GM12801 (cell line): Measurements from ENCODE around the gene MTLN.

Experiments used
- TF ChIP-seq, protein P1 (sequence below): IDR thresholded peaks from one replicate; pipeline ENCODE4 v1.5.1; 2011; ENCODE audit warnings: control low read depth; ENCODE audit not compliant: insufficient read length; ENCODE audit errors: extremely low read depth

MTLN gene, protein sequence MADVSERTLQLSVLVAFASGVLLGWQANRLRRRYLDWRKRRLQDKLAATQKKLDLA

DNA sequence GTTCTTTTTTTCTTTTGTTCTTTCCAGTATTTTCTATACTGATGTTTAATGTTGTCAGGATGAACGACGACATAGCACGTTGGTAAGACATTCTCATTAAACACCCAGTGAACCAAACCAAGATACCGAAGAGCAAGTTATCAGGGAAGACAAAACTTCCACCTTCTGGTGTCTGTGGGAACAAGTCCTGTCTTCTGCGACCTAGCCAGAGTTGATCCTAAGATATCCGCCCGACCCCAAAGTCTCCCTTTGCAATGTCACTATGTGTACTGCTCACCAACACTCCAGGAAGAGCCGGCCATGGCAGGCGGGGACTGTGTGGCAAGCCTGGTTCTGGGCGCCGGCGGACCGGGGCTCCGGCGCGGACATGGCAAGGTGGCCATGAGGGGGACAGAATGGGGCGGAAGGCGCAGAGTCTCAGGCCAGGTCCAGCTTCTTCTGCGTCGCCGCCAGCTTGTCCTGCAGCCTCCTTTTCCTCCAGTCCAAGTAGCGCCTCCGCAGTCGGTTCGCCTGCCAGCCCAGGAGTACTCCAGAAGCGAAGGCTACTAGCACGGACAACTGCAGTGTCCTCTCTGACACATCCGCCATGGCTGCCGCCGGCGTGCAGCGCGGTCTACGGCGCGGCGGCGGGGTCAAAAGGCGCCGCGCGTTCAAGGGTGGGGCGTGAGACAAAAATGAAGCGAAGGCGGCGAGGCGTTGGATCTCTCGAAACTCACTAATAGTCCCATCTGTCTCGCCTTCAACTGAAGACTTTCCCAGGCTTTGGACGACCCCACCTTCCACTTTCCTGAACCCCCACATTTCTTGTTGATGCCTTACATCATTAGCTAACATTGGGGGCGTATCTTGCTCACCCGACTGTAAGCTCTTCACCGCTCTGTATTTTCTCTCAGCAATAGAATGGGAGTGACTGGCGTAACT lies at the start of gene MTLN:
Gene MTLN, minus strand, starts transcription at position 610 of the 921 bp plus-strand sequence. Its CDS starts 22 bp downstream, at position 588.
- TF ChIP-seq, protein P1, sequence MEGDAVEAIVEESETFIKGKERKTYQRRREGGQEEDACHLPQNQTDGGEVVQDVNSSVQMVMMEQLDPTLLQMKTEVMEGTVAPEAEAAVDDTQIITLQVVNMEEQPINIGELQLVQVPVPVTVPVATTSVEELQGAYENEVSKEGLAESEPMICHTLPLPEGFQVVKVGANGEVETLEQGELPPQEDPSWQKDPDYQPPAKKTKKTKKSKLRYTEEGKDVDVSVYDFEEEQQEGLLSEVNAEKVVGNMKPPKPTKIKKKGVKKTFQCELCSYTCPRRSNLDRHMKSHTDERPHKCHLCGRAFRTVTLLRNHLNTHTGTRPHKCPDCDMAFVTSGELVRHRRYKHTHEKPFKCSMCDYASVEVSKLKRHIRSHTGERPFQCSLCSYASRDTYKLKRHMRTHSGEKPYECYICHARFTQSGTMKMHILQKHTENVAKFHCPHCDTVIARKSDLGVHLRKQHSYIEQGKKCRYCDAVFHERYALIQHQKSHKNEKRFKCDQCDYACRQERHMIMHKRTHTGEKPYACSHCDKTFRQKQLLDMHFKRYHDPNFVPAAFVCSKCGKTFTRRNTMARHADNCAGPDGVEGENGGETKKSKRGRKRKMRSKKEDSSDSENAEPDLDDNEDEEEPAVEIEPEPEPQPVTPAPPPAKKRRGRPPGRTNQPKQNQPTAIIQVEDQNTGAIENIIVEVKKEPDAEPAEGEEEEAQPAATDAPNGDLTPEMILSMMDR: no peak

DNA sequence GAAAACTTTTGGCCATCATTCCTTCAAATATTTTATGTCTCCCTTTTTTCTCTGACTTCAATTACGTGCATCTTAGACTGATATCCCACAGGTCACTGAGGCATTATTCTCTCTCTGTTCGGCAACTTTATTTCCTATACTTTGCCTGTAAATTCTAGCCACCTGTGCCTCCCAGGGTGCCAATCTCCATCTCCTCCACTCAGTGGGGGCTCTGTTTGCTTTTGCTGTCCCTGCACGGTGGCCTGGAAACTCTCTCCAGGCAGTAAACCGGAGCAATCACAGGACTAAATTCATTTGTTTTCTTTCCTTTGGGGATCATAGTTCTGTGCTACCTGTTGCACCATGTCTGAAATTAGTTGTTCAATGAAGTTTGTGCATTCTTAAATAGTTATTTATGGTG lies 9.6 kb upstream of the MTLN start:
- TF ChIP-seq, protein P1: no peak

DNA sequence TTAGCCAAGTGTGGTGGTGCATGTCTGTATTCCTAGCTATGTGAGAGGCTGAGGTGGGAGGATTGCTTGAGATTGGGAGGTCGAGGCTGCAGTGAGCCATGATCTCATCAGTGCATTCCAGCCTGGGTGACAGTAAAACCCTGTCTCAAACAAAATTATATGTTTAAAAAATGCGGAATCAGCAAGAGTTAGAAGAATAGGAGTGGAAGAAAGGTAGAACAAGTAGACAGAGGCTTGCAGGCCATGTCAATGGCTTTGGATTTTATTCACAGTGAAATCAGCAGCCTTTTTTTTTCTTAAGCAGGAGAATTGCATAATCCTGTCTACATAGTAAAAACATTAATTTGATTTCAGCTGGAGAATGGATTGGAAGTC lies 7.8 kb upstream of the MTLN start:
- TF ChIP-seq, protein P1: no peak

DNA sequence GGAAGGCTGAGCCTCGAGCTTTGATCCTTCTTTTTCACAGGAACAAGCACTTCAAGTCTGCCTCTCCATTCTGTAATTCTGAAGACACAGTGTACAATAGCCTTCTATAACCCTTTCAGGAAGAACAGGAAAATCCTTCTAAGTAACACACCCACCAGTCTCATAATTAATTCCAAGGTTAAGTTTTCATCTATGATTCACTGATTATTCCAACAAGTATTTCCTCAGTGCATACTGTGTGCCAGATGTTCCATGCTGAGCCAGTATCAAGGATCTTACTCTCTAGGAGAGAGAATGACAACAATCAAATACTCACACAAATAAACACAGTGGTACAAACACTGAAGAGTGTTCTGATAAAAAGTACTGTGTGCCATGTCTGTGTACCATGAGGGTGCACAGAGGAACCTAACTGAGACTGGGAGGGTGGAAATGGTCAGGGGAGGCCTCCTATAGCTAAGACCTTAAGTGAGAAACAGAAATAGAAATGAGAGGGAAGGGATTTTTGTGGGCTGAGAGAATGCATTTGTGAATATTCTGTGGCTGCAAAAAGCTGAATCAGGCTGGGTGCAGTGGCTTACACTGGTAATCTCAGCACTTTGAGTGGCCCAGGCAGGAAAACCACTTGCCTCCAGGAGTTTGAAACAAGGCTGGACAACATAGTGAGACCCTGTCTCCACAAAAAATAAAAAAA lies 7.3 kb upstream of the MTLN start:
- TF ChIP-seq, protein P1: no peak

DNA sequence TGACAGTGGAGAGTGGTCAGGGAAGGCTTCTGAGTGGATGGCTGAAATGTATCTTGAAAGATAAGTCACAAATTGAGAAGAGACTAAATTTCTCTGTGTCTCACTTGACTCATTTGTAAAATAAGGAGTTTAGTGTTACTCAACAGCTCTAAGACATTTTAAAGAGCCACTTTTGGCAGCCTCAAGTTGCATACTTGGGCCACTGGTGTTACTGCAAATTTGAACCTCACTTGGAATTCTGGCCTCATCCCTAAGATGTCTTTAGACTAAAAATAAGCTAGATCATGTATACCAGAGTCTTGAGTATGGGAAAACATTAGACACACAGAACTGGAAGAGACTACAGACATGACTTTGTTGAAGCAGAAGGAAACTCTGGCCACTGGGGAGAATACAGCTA lies 4.5 kb upstream of the MTLN start:
- TF ChIP-seq, protein P1: no peak

DNA sequence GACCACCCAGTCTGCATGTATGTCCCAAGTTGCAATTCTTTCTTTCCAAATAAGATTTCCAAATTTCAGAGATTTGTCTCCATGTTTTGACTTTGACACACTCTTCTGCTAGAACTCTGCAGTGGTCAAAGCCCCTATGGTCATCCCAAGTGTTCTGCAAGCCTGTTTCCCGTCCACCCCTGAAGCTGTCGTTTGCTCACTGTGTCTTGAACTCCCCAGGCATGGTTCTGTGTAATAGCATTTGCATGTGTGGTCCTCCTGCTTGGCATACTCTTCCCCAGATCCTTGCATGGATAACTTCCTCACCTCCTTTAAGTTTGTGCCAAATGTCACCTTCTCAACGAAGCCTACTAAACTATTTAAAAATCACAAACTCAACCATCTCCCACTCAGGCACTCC lies 3.9 kb upstream of the MTLN start:
- TF ChIP-seq, protein P1: no peak

DNA sequence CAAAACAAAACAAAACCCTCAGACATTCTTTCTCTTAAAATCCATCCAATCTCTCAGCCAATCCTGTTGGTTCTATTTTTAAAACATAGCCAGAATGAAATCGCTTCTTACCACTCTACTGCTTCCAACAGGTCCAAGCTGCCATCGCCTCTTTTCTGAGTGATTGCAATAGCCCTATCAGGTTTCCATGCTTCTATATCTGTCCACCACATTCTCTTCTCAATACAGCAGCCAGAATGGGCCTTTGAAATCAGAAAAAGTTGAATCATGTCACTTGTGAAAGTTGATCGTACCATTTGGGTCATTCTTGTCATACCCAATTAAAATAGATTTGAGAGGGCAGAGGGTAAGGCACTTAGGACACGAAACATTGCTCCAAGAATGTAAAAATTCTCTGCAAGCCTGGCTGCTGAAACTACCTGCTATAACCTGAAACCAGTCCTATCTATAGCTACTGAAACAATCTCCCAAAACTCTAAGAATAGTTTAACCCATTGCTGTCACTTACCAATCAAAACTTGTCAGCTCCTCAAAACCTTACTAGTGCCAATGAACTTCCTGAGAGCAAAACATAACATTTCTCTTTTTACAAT lies 3.3 kb upstream of the MTLN start:
- TF ChIP-seq, protein P1: no peak
